ENCODE measurements around the gene TMEM209.
A peak's percentile ranks its signal among the peaks of the same experiment; 100 is the strongest.

TMEM209 gene

DNA sequence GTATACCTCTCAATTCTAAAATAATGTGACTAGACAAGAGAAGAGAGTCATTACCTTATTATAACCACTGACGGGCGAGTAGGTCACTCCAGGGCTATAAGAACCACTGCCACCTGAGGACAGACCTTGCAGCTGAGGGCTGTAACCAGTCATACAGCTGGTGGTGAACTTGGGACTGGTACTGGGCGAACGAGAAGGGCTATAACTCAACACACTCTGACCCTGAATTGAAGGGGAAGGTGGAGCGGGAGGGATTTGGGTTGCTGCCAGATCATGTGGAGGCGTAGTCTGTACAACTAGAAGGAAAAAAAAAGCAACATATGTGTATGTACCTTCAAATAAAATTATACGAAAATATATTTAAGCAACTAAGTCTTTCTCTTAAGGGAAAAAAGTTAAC, 3.4 kb downstream of the TMEM209 start (continued):
- TF ChIP-seq, protein P1, sequence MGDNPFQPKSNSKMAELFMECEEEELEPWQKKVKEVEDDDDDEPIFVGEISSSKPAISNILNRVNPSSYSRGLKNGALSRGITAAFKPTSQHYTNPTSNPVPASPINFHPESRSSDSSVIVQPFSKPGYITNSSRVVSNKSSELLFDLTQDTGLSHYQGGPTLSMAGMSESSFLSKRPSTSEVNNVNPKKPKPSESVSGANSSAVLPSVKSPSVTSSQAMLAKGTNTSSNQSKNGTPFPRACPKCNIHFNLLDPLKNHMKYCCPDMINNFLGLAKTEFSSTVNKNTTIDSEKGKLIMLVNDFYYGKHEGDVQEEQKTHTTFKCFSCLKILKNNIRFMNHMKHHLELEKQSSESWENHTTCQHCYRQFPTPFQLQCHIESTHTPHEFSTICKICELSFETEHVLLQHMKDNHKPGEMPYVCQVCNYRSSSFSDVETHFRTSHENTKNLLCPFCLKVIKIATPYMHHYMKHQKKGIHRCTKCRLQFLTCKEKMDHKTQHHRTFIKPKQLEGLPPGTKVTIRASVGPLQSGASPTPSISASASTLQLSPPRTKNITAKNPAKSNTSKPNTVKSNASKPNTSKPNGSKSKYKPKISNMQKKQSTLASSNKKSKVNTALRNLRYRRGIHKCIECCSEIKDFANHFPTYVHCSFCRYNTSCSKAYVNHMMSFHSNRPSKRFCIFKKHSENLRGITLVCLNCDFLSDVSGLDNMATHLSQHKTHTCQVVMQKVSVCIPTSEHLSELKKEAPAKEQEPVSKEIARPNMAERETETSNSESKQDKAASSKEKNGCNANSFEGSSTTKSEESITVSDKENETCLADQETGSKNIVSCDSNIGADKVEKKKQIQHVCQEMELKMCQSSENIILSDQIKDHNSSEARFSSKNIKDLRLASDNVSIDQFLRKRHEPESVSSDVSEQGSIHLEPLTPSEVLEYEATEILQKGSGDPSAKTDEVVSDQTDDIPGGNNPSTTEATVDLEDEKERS (tag by site-specific recombination; IDR thresholded peaks at IDR 0.05), result no peak

DNA sequence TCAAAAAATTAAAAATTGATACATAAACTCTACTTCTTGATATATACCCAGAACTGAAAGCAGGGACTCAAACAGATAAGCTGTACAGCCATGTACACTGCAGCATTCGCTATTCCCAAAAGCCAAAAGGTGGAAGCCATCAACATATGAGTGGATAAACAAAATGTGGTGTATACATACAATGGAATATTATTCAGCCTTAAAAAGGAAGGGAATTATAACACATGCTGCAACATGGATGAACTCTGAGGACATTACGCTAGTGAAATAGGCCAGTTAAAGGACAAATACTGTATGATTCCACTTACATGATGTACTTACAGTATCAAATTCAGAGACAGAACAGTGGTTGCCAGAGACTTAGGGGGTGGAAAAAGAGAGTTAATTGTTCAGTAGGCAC, 8.1 kb downstream of the TMEM209 start:
- TF ChIP-seq ZNF274 (IDR thresholded peaks at IDR 0.05; ENCODE audit: low read length) (no peak), ZNF274 (tag by site-specific recombination; IDR thresholded peaks at IDR 0.05; ENCODE audit: borderline replicate concordance) (no peak), SALL2 (tag by site-specific recombination; IDR thresholded peaks at IDR 0.05; ENCODE audit: borderline replicate concordance) (no peak), ZNF561 (tag by site-specific recombination; IDR thresholded peaks at IDR 0.05; ENCODE audit: borderline replicate concordance) (no peak), SP3 (tag by site-specific recombination; IDR thresholded peaks at IDR 0.05) (no peak), ZNF146 (tag by site-specific recombination; IDR thresholded peaks at IDR 0.05) (peak; percentile 92), ZNF549 (tag by site-specific recombination; IDR thresholded peaks at IDR 0.05) (no peak), ZNF391 (tag by site-specific recombination; IDR thresholded peaks at IDR 0.05; ENCODE audit: borderline replicate concordance, low read depth) (no peak)
- TF ChIP-seq, protein P2, sequence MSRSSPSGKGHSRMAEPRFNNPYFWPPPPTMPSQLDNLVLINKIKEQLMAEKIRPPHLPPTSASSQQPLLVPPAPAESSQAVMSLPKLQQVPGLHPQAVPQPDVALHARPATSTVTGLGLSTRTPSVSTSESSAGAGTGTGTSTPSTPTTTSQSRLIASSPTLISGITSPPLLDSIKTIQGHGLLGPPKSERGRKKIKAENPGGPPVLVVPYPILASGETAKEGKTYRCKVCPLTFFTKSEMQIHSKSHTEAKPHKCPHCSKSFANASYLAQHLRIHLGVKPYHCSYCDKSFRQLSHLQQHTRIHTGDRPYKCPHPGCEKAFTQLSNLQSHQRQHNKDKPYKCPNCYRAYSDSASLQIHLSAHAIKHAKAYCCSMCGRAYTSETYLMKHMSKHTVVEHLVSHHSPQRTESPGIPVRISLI (tag by site-specific recombination; IDR thresholded peaks at IDR 0.05), result no peak
- TF ChIP-seq, protein P3, sequence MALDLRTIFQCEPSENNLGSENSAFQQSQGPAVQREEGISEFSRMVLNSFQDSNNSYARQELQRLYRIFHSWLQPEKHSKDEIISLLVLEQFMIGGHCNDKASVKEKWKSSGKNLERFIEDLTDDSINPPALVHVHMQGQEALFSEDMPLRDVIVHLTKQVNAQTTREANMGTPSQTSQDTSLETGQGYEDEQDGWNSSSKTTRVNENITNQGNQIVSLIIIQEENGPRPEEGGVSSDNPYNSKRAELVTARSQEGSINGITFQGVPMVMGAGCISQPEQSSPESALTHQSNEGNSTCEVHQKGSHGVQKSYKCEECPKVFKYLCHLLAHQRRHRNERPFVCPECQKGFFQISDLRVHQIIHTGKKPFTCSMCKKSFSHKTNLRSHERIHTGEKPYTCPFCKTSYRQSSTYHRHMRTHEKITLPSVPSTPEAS (tag by site-specific recombination; IDR thresholded peaks at IDR 0.05), result no peak
- Histone ChIP-seq H3K4me1 (ENCODE audit: control insufficient read depth, insufficient read depth, low read length) (no peaks in the 10 kb centered on the region), H3K4me3 (ENCODE audit: low read depth, low read length) (no peak overlapping the region), H3K36me3 (ENCODE audit: control insufficient read depth in 2 of 2, insufficient read depth in 1 of 2, low read length in 2 of 2) (peaks cover 43 to 50% of the 10 kb centered on the region in 2 experiments), H3K27ac (ENCODE audit: extremely low read depth, low read depth, low read length) (no peak overlapping the region), H3K9me3 (ENCODE audit: control insufficient read depth, insufficient read depth, low read depth, low read length) (no peaks in the 10 kb centered on the region)
- CTCF ChIA-PET, result no interaction called here
- POLR2A ChIA-PET, result interaction anchor here (0.9 kb wide), 1 partner anchor 124 kb away, joined by 3 read pairs; no protein-coding TSS in a partner anchor

DNA sequence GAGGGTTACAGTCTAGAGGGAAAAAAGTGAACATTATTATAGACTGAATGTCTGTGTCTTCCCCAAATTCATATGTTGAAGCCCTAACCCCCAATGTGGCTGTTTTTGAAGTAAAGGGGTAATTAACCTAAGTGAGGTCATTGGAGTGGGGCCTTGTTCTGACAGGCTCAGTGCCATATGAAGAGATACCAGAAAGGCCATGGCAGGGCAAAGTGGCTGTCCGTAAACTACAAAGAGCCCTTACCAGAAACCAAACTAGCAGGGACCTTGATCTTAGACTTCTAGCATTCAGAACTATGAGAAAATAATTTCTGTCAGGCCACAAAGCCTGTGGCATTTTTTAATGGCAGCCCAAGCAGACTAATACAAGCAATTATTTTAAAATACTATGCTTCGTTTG, 8.7 kb downstream of the TMEM209 start:
- Histone ChIP-seq H3K36me3 (ENCODE audit: control insufficient read depth in 2 of 2, insufficient read depth in 1 of 2, low read length in 2 of 2) (peaks cover 44 to 48% of the 10 kb centered on the region in 2 experiments), H3K27ac (ENCODE audit: extremely low read depth, low read depth, low read length) (no peak overlapping the region), H3K4me1 (ENCODE audit: control insufficient read depth, insufficient read depth, low read length) (no peaks in the 10 kb centered on the region), H3K4me3 (ENCODE audit: low read depth, low read length) (no peak overlapping the region), H3K9me3 (ENCODE audit: control insufficient read depth, insufficient read depth, low read depth, low read length) (no peaks in the 10 kb centered on the region)
- ChIA-PET POLR2A (no interaction called here), CTCF (no interaction called here)
- TF ChIP-seq ZNF248 (tag by site-specific recombination; IDR thresholded peaks at IDR 0.05) (no peak), REPIN1 (tag by site-specific recombination; IDR thresholded peaks at IDR 0.05; ENCODE audit: low read depth) (no peak), ZNF654 (tag by site-specific recombination; IDR thresholded peaks at IDR 0.05; ENCODE audit: low read depth) (no peak), ZNF184 (tag by site-specific recombination; IDR thresholded peaks at IDR 0.05) (no peak), ZNF777 (tag by site-specific recombination; IDR thresholded peaks at IDR 0.05; ENCODE audit: borderline replicate concordance) (no peak), ZNF571 (tag by site-specific recombination; IDR thresholded peaks at IDR 0.05) (no peak), YY1 (tag by site-specific recombination; IDR thresholded peaks at IDR 0.05) (no peak), KLF9 (tag by site-specific recombination; IDR thresholded peaks at IDR 0.05; ENCODE audit: low read depth) (no peak), ZFP3 (tag by site-specific recombination; IDR thresholded peaks at IDR 0.05; ENCODE audit: low read depth) (no peak), ZBTB1 (tag by site-specific recombination; IDR thresholded peaks at IDR 0.05) (no peak), ZNF670 (tag by site-specific recombination; IDR thresholded peaks at IDR 0.05; ENCODE audit: low read depth) (no peak)
- TF ChIP-seq, protein P4, sequence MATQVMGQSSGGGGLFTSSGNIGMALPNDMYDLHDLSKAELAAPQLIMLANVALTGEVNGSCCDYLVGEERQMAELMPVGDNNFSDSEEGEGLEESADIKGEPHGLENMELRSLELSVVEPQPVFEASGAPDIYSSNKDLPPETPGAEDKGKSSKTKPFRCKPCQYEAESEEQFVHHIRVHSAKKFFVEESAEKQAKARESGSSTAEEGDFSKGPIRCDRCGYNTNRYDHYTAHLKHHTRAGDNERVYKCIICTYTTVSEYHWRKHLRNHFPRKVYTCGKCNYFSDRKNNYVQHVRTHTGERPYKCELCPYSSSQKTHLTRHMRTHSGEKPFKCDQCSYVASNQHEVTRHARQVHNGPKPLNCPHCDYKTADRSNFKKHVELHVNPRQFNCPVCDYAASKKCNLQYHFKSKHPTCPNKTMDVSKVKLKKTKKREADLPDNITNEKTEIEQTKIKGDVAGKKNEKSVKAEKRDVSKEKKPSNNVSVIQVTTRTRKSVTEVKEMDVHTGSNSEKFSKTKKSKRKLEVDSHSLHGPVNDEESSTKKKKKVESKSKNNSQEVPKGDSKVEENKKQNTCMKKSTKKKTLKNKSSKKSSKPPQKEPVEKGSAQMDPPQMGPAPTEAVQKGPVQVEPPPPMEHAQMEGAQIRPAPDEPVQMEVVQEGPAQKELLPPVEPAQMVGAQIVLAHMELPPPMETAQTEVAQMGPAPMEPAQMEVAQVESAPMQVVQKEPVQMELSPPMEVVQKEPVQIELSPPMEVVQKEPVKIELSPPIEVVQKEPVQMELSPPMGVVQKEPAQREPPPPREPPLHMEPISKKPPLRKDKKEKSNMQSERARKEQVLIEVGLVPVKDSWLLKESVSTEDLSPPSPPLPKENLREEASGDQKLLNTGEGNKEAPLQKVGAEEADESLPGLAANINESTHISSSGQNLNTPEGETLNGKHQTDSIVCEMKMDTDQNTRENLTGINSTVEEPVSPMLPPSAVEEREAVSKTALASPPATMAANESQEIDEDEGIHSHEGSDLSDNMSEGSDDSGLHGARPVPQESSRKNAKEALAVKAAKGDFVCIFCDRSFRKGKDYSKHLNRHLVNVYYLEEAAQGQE (tag by site-specific recombination; IDR thresholded peaks at IDR 0.05), result no peak
- TF ChIP-seq, protein P5, sequence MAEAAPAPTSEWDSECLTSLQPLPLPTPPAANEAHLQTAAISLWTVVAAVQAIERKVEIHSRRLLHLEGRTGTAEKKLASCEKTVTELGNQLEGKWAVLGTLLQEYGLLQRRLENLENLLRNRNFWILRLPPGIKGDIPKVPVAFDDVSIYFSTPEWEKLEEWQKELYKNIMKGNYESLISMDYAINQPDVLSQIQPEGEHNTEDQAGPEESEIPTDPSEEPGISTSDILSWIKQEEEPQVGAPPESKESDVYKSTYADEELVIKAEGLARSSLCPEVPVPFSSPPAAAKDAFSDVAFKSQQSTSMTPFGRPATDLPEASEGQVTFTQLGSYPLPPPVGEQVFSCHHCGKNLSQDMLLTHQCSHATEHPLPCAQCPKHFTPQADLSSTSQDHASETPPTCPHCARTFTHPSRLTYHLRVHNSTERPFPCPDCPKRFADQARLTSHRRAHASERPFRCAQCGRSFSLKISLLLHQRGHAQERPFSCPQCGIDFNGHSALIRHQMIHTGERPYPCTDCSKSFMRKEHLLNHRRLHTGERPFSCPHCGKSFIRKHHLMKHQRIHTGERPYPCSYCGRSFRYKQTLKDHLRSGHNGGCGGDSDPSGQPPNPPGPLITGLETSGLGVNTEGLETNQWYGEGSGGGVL (tag by site-specific recombination; IDR thresholded peaks at IDR 0.05), result no peak
